ENCODE measurements around the gene C3AR1. TPM values are rescaled to one million over a fixed set of nuclear protein-coding genes. Genes with fewer than 3 reads are reported as not detected.
A peak's percentile ranks its signal among the peaks of the same experiment; 100 is the strongest.
"Not testable (repeated sequence)": the region's sequence is repeated elsewhere in the genome, so short reads cannot be mapped to it uniquely, and the experiment has no call there.

The C3AR1 gene
- total RNA-seq, 4 donors from 2014 or later = 0.79 to 2.0 (median 1.3) TPM

- no peaks in the 10 kb centered on the region for H3K9me3 ChIP-seq
- TF ChIP-seq POLR2AphosphoS5 (IDR thresholded peaks at IDR 0.05) = no peak
- no peak for TF ChIP-seq POLR2A (IDR thresholded peaks at IDR 0.05)
- TF ChIP-seq CTCF (IDR thresholded peaks at IDR 0.05) = no peak
- no peak for TF ChIP-seq EP300 (IDR thresholded peaks at IDR 0.05)
- H3K27ac ChIP-seq = no peak overlapping the region
- 100% methylated on average over 3 of the region's 3 CpGs for WGBS
- peaks cover 2% of the 10 kb centered on the region for H3K4me1 ChIP-seq
- H3K27me3 ChIP-seq = no peaks in the 10 kb centered on the region
- no peak overlapping the region for H3K4me3 ChIP-seq
- peaks cover 87% of the 10 kb centered on the region for H3K36me3 ChIP-seq
- DNase-seq (ENCODE audit: low spot score in 2 of 2) = no peak
Measured at GRCh38 chr12:8093291-8093690, 27.1 kb upstream of the C3AR1 start.

GRCh38 chr12:8089716-8090115 lies 23.6 kb upstream of the C3AR1 start:
- Histone ChIP-seq H3K27me3 (no peaks in the 10 kb centered on the region), H3K9me3 (no peaks in the 10 kb centered on the region), H3K36me3 (peaks cover 56% of the 10 kb centered on the region), H3K4me3 (no peak overlapping the region), H3K27ac (no peak overlapping the region), H3K4me1 (peaks cover 10% of the 10 kb centered on the region)
- WGBS = 86% methylated on average over 5 of the region's 5 CpGs
- no peak for DNase-seq (ENCODE audit: low spot score in 2 of 2)
- no peak for TF ChIP-seq EP300 (IDR thresholded peaks at IDR 0.05)

- not testable (repeated sequence) for H3K4me3 ChIP-seq; H3K9me3 ChIP-seq; H3K27ac ChIP-seq; DNase-seq (ENCODE audit: low spot score in 2 of 2); H3K27me3 ChIP-seq
- Histone ChIP-seq H3K36me3 (peaks cover 51% of the 10 kb centered on the region), H3K4me1 (peaks cover 14% of the 10 kb centered on the region)
- WGBS = 91% methylated on average over 11 of the region's 11 CpGs
Measured at GRCh38 chr12:8089277-8089676, 23.1 kb upstream of the C3AR1 start.

GRCh38 chr12:8088574-8088973 lies 22.4 kb upstream of the C3AR1 start:
- Histone ChIP-seq H3K36me3 (peaks cover 44% of the 10 kb centered on the region), H3K27me3 (no peaks in the 10 kb centered on the region), H3K27ac (no peak overlapping the region), H3K4me3 (no peak overlapping the region), H3K4me1 (peaks cover 20% of the 10 kb centered on the region), H3K9me3 (no peaks in the 10 kb centered on the region)
- no peak for DNase-seq (ENCODE audit: low spot score in 2 of 2)
- 78% methylated on average over 3 of the region's 3 CpGs for WGBS
- no peak for TF ChIP-seq EP300 (IDR thresholded peaks at IDR 0.05)
- TF ChIP-seq POLR2AphosphoS5 (IDR thresholded peaks at IDR 0.05) = no peak
- TF ChIP-seq POLR2A (IDR thresholded peaks at IDR 0.05) = no peak
- no peak for TF ChIP-seq CTCF (IDR thresholded peaks at IDR 0.05)

- peaks cover 35% of the 10 kb centered on the region for H3K36me3 ChIP-seq
- no peak for DNase-seq (ENCODE audit: low spot score in 2 of 2)
- WGBS = 93% methylated on average over 2 of the region's 2 CpGs
- peaks cover 29% of the 10 kb centered on the region for H3K4me1 ChIP-seq
- no peak overlapping the region for H3K4me3 ChIP-seq
- no peaks in the 10 kb centered on the region for H3K27me3 ChIP-seq
- no peak overlapping the region for H3K27ac ChIP-seq
- no peaks in the 10 kb centered on the region for H3K9me3 ChIP-seq
- TF ChIP-seq POLR2A (IDR thresholded peaks at IDR 0.05) (no peak), CTCF (IDR thresholded peaks at IDR 0.05) (no peak), EP300 (IDR thresholded peaks at IDR 0.05) (no peak), POLR2AphosphoS5 (IDR thresholded peaks at IDR 0.05) (no peak)
Measured at GRCh38 chr12:8087666-8088065, 21.5 kb upstream of the C3AR1 start.

GRCh38 chr12:8084351-8084750 lies 18.2 kb upstream of the C3AR1 start:
- H3K4me3 ChIP-seq; H3K9me3 ChIP-seq; DNase-seq (ENCODE audit: low spot score in 2 of 2); H3K36me3 ChIP-seq; H3K27ac ChIP-seq; H3K27me3 ChIP-seq: not testable (repeated sequence)
- 81% methylated on average over 3 of the region's 3 CpGs for WGBS
- H3K4me1 ChIP-seq = peaks cover 41% of the 10 kb centered on the region

GRCh38 chr12:8082808-8083100 lies 16.6 kb upstream of the C3AR1 start:
- Histone ChIP-seq H3K27me3 (no peaks in the 10 kb centered on the region), H3K9me3 (no peaks in the 10 kb centered on the region), H3K27ac (peak overlapping the region; percentile 92), H3K4me3 (peak overlapping the region; percentile 76), H3K36me3 (no peaks in the 10 kb centered on the region), H3K4me1 (peaks cover 38% of the 10 kb centered on the region)
- WGBS = under 1% methylated on average over 4 of the region's 4 CpGs
- TF ChIP-seq EP300 (IDR thresholded peaks at IDR 0.05) (no peak), CTCF (IDR thresholded peaks at IDR 0.05) (no peak), POLR2A (IDR thresholded peaks at IDR 0.05) (no peak), POLR2AphosphoS5 (IDR thresholded peaks at IDR 0.05) (no peak)
- no peak for DNase-seq (ENCODE audit: low spot score in 2 of 2)
